DND-41 (cell line): ENCODE results near the gene RABEPK.
"Not testable (repeated sequence)": the region's sequence is repeated elsewhere in the genome, so short reads cannot be mapped to it uniquely, and the experiment has no call there.

Experiments
- EZH2 ChIP-seq: IDR thresholded peaks from 3 replicates; pipeline ENCODE4 v1.6.1; 2012; ENCODE audit warnings: borderline replicate concordance, low read depth, mild to moderate bottlenecking, moderate library complexity, low read length, inconsistent platforms; ENCODE audit not compliant: severe bottlenecking
- TF ChIP-seq, protein P1 (sequence below): IDR thresholded peaks from 2 replicates; pipeline ENCODE4 v1.5.1; 2012; ENCODE audit warnings: borderline replicate concordance, low read length, moderate library complexity, mild to moderate bottlenecking; ENCODE audit not compliant: poor library complexity, severe bottlenecking; ENCODE audit errors: extremely low read depth

DNA sequence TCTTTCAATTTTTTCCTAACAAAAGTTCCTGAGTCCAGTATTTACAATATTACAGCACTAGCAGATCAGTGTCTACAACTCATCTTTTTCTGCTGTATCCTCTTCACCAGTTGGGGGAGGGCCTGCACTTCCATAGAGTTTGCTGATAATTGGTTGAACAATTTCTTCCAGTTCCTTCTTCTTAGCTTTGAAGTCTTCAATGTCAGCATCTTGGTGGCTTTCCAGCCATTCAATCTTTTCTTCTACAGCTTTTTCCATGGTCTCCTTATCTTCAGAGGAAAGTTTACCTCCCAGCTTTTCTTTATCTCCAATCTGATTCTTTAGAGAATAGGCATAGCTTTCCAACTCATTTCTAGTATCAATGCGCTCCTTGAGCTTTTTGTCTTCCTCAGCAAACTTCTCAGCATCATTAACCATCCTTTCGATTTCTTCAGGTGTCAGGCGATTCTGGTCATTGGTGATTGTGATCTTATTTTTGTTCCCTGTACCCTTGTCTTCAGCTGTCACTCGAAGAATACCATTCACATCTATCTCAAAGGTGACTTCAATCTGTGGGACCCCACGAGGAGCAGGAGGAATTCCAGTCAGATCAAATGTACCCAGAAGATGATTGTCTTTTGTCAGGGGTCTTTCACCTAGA is 36.3 kb downstream of the RABEPK start:
- TF ChIP-seq, protein P1, sequence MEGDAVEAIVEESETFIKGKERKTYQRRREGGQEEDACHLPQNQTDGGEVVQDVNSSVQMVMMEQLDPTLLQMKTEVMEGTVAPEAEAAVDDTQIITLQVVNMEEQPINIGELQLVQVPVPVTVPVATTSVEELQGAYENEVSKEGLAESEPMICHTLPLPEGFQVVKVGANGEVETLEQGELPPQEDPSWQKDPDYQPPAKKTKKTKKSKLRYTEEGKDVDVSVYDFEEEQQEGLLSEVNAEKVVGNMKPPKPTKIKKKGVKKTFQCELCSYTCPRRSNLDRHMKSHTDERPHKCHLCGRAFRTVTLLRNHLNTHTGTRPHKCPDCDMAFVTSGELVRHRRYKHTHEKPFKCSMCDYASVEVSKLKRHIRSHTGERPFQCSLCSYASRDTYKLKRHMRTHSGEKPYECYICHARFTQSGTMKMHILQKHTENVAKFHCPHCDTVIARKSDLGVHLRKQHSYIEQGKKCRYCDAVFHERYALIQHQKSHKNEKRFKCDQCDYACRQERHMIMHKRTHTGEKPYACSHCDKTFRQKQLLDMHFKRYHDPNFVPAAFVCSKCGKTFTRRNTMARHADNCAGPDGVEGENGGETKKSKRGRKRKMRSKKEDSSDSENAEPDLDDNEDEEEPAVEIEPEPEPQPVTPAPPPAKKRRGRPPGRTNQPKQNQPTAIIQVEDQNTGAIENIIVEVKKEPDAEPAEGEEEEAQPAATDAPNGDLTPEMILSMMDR: not testable (repeated sequence)
- TF ChIP-seq EZH2: not testable (repeated sequence)
